ENCODE data around the gene TMEM132C. TPM values are rescaled to one million over a fixed set of nuclear protein-coding genes. Genes with fewer than 3 reads are reported as not detected.

The TMEM132C gene
- total and polyA plus RNA-seq, 5 donors: 4.9 to 16.3 (median 9.4) TPM

GRCh38 chr12:128316973-128317526 is 50.1 kb downstream of the TMEM132C start:
- H3K27me3 ChIP-seq (ENCODE audit: control insufficient read depth, insufficient read depth): no peaks in the 10 kb centered on the region
- no peaks in the 10 kb centered on the region for H3K9me3 ChIP-seq (ENCODE audit: control insufficient read depth, low read length)
- intact Hi-C loops (cut with DNase I): no loop called here
- peak; percentile 80 to 82 for ATAC-seq
- H3K27ac ChIP-seq (ENCODE audit: low read length): no peak overlapping the region
- peaks cover 6% of the 10 kb centered on the region for H3K4me1 ChIP-seq (ENCODE audit: control insufficient read depth, insufficient read depth, low read length)
- no peak overlapping the region for H3K4me3 ChIP-seq (ENCODE audit: low read length)
- no peak for DNase-seq
- 16% methylated on average over 4 of the region's 4 CpGs for WGBS

GRCh38 chr12:128318341-128318740 is 51.4 kb downstream of the TMEM132C start:
- 48% methylated on average over 5 of the region's 5 CpGs for WGBS
- Histone ChIP-seq H3K27ac (ENCODE audit: low read length) (no peak overlapping the region), H3K27me3 (ENCODE audit: control insufficient read depth, insufficient read depth) (no peaks in the 10 kb centered on the region), H3K9me3 (ENCODE audit: control insufficient read depth, low read length) (no peaks in the 10 kb centered on the region), H3K4me3 (ENCODE audit: low read length) (no peak overlapping the region), H3K4me1 (ENCODE audit: control insufficient read depth, insufficient read depth, low read length) (peaks cover 6% of the 10 kb centered on the region)
- DNase-seq (no peak), ATAC-seq (peak; percentile 11 to 23)
- intact Hi-C loops (cut with DNase I): no loop called here

- Histone ChIP-seq H3K4me3 (ENCODE audit: low read length) (no peak overlapping the region), H3K27ac (ENCODE audit: low read length) (peak overlapping the region; percentile 19), H3K27me3 (ENCODE audit: control insufficient read depth, insufficient read depth) (no peaks in the 10 kb centered on the region), H3K4me1 (ENCODE audit: control insufficient read depth, insufficient read depth, low read length) (peaks cover 9% of the 10 kb centered on the region), H3K9me3 (ENCODE audit: control insufficient read depth, low read length) (no peaks in the 10 kb centered on the region)
- no peak for ATAC-seq
- WGBS: 70% methylated on average over 2 of the region's 2 CpGs
- intact Hi-C loops (cut with DNase I): no loop called here
- DNase-seq: no peak
These were observed 52.0 kb downstream of the TMEM132C start for GRCh38 chr12:128318946-128319345.

GRCh38 chr12:128322341-128322740 is 55.4 kb downstream of the TMEM132C start:
- DNase-seq (no peak), ATAC-seq (no peak)
- Histone ChIP-seq H3K4me3 (ENCODE audit: low read length) (no peak overlapping the region), H3K9me3 (ENCODE audit: control insufficient read depth, low read length) (no peaks in the 10 kb centered on the region), H3K27ac (ENCODE audit: low read length) (no peak overlapping the region), H3K27me3 (ENCODE audit: control insufficient read depth, insufficient read depth) (no peaks in the 10 kb centered on the region), H3K4me1 (ENCODE audit: control insufficient read depth, insufficient read depth, low read length) (peaks cover 3% of the 10 kb centered on the region)
- intact Hi-C loops (cut with DNase I): no loop called here
- WGBS: 86% methylated on average over 5 of the region's 5 CpGs

GRCh38 chr12:128323145-128323920 is 56.4 kb downstream of the TMEM132C start:
- ATAC-seq: peak; percentile 82 to 89
- DNase-seq: peak in 1 of 3 donors; percentile 48
- Histone ChIP-seq H3K27ac (ENCODE audit: low read length) (no peak overlapping the region), H3K9me3 (ENCODE audit: control insufficient read depth, low read length) (no peaks in the 10 kb centered on the region), H3K4me3 (ENCODE audit: low read length) (no peak overlapping the region), H3K27me3 (ENCODE audit: control insufficient read depth, insufficient read depth) (no peaks in the 10 kb centered on the region), H3K4me1 (ENCODE audit: control insufficient read depth, insufficient read depth, low read length) (peaks cover 3% of the 10 kb centered on the region)
- intact Hi-C loops (cut with DNase I): no loop called here
- 36% methylated on average over 20 of the region's 20 CpGs for WGBS

- ATAC-seq (no peak), DNase-seq (no peak)
- Histone ChIP-seq H3K9me3 (ENCODE audit: control insufficient read depth, low read length) (no peaks in the 10 kb centered on the region), H3K27me3 (ENCODE audit: control insufficient read depth, insufficient read depth) (no peaks in the 10 kb centered on the region), H3K4me3 (ENCODE audit: low read length) (no peak overlapping the region), H3K27ac (ENCODE audit: low read length) (no peak overlapping the region), H3K4me1 (ENCODE audit: control insufficient read depth, insufficient read depth, low read length) (peaks cover 3% of the 10 kb centered on the region)
- 80% methylated on average over 12 of the region's 12 CpGs for WGBS
- intact Hi-C loops (cut with DNase I): no loop called here
These were observed 58.7 kb downstream of the TMEM132C start for GRCh38 chr12:128325646-128326045.

- WGBS: 46% methylated on average over 7 of the region's 7 CpGs
These were observed 59.4 kb downstream of the TMEM132C start for GRCh38 chr12:128326406-128326805.

GRCh38 chr12:128328961-128329360 is 62.0 kb downstream of the TMEM132C start:
- DNase-seq (no peak), ATAC-seq (peak in 1 of 2 donors; percentile 64)
- Histone ChIP-seq H3K4me1 (ENCODE audit: control insufficient read depth, insufficient read depth, low read length) (no peaks in the 10 kb centered on the region), H3K9me3 (ENCODE audit: control insufficient read depth, low read length) (no peaks in the 10 kb centered on the region), H3K27ac (ENCODE audit: low read length) (no peak overlapping the region), H3K4me3 (ENCODE audit: low read length) (no peak overlapping the region), H3K27me3 (ENCODE audit: control insufficient read depth, insufficient read depth) (no peaks in the 10 kb centered on the region)
- 87% methylated on average over 8 of the region's 8 CpGs for WGBS
- intact Hi-C loops (cut with DNase I): no loop called here

More at GRCh38 chr12:128326406-128326805, 59.4 kb downstream of the TMEM132C start:
- intact Hi-C loops (cut with DNase I): no loop called here
- DNase-seq (no peak), ATAC-seq (no peak)
- no peaks in the 10 kb centered on the region for H3K27me3 ChIP-seq (ENCODE audit: control insufficient read depth, insufficient read depth)
- no peak overlapping the region for H3K4me3 ChIP-seq (ENCODE audit: low read length)
- no peaks in the 10 kb centered on the region for H3K9me3 ChIP-seq (ENCODE audit: control insufficient read depth, low read length)
- no peak overlapping the region for H3K27ac ChIP-seq (ENCODE audit: low read length)
- peaks cover 3% of the 10 kb centered on the region for H3K4me1 ChIP-seq (ENCODE audit: control insufficient read depth, insufficient read depth, low read length)

- ATAC-seq (no peak), DNase-seq (no peak)
- WGBS: 80% methylated on average over 3 of the region's 3 CpGs
- Histone ChIP-seq H3K4me1 (ENCODE audit: control insufficient read depth, insufficient read depth, low read length) (peaks cover 4% of the 10 kb centered on the region), H3K9me3 (ENCODE audit: control insufficient read depth, low read length) (no peaks in the 10 kb centered on the region), H3K4me3 (ENCODE audit: low read length) (no peak overlapping the region), H3K27ac (ENCODE audit: low read length) (no peak overlapping the region), H3K27me3 (ENCODE audit: control insufficient read depth, insufficient read depth) (no peaks in the 10 kb centered on the region)
- intact Hi-C loops (cut with DNase I): no loop called here
These were observed 69.5 kb downstream of the TMEM132C start for GRCh38 chr12:128336204-128337070.

- DNase-seq (no peak), ATAC-seq (no peak)
- H3K9me3 ChIP-seq (ENCODE audit: control insufficient read depth, low read length): no peaks in the 10 kb centered on the region
- 31% methylated on average over 4 of the region's 4 CpGs for WGBS
- intact Hi-C loops (cut with DNase I): no loop called here
- H3K27ac ChIP-seq (ENCODE audit: low read length): no peak overlapping the region
- peak overlapping the region; percentile 34 for H3K4me3 ChIP-seq (ENCODE audit: low read length)
- H3K27me3 ChIP-seq (ENCODE audit: control insufficient read depth, insufficient read depth): no peaks in the 10 kb centered on the region
- peaks cover 4% of the 10 kb centered on the region for H3K4me1 ChIP-seq (ENCODE audit: control insufficient read depth, insufficient read depth, low read length)
These were observed 70.0 kb downstream of the TMEM132C start for GRCh38 chr12:128337071-128337345.
